Fibroblast of peridontal ligament (primary cell): ENCODE measurements around the gene EXOC5.

Source experiments
- DNase-seq: peaks from one replicate; pipeline ENCODE4 v3.0.0-alpha.2; 2010; ENCODE audit errors: extremely low read depth

EXOC5 gene, protein sequence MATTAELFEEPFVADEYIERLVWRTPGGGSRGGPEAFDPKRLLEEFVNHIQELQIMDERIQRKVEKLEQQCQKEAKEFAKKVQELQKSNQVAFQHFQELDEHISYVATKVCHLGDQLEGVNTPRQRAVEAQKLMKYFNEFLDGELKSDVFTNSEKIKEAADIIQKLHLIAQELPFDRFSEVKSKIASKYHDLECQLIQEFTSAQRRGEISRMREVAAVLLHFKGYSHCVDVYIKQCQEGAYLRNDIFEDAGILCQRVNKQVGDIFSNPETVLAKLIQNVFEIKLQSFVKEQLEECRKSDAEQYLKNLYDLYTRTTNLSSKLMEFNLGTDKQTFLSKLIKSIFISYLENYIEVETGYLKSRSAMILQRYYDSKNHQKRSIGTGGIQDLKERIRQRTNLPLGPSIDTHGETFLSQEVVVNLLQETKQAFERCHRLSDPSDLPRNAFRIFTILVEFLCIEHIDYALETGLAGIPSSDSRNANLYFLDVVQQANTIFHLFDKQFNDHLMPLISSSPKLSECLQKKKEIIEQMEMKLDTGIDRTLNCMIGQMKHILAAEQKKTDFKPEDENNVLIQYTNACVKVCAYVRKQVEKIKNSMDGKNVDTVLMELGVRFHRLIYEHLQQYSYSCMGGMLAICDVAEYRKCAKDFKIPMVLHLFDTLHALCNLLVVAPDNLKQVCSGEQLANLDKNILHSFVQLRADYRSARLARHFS

GRCh38 chr14:57268161-57269069 is at the start of gene EXOC5, which contains the start of gene AP5M1:
Gene EXOC5 (minus strand): TSS chr14:57268905. CDS start chr14:57268648, 257 bp downstream.
Gene AP5M1 (plus strand): TSS chr14:57268971. CDS start chr14:57269315, 344 bp downstream.
- peak; percentile 90 for DNase-seq

DNA sequence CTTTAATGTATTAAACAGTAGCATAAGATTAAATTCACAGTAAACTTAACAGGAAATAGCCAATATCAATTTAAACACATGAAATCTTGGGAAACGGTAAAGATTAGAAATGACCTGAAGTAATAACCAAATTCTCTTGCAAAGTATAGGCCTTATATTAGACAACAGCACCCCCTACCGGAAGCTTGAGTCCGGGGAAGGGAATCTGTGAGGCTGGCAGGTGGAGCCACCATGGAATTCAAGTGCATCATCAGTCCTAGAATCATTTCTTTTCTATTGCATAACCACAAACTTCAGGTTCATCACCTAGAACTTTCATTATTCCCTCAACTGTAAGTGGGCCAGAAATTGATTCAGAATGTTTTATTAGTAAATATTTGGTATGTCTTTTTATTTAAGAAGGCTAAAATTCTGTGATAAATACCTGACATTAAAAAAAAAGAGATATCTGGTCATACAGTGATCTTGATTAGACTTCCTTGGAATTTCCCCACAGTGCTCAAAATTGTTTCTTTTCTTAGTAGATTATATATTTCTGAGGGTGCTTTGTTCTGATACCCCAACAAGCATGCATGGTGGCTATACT is 48.6 kb upstream of the EXOC5 start:
- DNase-seq = peak; percentile 84

DNA sequence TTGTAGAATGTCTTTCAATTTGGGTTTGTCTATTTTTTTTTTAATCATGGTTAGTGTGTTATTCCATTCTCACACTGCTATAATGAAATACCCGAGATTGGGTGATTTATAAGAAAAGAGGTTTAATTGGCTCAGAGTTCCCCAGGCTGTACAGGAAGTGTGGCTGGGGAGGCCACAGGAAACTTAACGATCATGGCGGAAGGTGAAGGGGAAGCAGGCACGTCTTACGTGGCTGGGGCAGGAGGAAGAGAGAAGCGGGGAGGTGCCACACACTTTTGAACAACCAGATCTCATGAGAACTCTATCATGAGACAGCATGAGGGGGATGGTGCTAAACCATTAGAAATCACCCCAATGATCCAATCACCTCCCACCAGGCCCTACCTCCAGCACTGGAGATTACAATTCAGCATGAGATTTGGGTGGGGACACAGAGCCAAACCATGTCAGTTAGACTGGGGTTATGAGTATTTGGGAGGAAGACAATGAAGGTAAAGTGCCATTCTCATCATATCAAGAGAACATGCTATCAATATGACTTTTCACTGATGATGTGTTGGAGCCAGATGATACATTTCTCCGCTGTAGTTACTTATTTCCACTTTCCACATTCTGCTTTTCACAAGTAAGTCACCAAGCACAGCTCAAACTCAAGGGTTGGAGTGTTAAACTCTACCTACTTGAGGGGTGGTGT is 45.8 kb upstream of the EXOC5 start:
- DNase-seq = no peak

- DNase-seq = no peak
These were observed 34.2 kb upstream of the EXOC5 start for GRCh38 chr14:57302883-57303282.

GRCh38 chr14:57299511-57299910 is 30.8 kb upstream of the EXOC5 start:
- no peak for DNase-seq

DNA sequence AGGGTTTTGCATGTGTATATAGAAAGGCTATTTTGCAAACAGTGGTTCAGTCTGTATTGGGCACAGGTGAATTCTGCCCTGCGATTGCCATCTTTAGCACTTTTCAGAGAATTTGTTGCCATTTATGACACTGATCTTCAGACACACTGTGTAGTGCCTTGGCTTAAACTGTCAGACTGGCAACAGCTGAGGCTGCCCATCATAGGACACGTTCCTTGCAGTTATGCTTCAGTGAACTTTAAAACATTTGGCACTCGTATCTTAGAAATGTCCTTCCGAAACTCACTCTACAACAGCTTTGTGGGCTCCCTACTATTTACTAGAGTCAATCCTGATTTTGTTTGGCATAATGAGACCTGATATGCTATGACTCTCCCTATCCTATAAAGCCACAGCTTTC is 29.1 kb upstream of the EXOC5 start:
- DNase-seq = no peak

DNA sequence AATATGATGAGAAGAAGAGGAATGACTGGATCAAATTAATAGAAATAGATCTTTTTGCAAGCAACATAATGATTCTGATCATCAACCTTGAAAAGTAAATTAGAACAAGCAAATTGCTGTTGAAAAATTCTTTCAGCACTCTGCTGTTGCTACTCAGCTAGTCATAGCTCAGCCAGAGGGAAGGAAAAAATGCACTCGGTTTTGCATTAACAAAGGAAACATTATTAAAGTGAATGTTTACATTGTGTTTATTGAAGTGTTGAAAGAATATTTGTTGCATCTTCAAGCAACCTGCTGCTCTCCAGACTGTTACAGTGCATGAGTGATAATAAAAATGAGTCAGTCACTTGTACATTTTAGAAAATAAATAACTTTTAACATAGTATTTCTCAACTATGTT is 26.5 kb upstream of the EXOC5 start:
- DNase-seq = no peak

DNA sequence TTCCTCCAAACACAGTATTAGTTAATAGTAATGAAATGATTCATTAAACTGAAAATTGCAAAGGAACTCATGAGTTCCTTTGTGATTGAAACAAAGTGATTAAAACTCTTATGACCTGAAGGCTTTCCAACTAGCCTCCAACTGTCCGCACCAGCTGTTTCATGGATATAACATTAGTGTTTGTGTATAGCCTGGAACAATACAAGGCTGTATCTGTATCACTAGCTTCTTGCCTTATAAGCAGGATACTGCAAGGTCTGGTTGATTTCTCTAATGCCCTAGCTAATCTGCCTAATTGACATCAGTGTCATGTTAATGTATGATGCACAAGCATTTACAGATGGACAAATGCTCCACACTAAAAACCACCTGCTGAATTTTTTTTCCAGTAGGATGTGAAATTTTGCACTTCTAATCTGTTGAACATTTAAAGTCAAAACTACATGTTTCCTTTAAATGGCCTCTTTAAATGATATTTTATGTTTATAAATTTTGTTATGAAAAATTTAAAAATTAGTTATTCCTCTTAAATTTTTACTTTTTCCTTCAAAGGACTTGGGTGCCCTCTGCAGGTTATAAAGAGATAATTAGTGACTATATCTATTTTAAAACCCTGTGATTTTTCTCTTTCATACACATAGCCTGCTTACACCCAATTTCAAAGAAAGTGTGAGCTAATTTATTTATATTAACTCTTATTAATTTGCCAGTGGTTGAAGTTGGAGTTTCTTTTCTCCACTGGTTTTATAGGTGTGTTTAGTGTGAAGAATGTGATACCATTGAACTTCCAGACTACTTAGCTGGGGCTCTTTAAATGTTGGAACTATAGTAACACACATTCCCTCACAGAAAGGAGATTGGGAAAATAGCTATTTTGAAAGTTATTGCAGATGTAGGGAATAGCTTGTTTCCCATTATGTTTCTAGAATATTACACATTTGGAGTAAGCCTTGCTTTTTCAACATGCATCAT is 25.4 kb upstream of the EXOC5 start:
- DNase-seq = peak; percentile 58

DNA sequence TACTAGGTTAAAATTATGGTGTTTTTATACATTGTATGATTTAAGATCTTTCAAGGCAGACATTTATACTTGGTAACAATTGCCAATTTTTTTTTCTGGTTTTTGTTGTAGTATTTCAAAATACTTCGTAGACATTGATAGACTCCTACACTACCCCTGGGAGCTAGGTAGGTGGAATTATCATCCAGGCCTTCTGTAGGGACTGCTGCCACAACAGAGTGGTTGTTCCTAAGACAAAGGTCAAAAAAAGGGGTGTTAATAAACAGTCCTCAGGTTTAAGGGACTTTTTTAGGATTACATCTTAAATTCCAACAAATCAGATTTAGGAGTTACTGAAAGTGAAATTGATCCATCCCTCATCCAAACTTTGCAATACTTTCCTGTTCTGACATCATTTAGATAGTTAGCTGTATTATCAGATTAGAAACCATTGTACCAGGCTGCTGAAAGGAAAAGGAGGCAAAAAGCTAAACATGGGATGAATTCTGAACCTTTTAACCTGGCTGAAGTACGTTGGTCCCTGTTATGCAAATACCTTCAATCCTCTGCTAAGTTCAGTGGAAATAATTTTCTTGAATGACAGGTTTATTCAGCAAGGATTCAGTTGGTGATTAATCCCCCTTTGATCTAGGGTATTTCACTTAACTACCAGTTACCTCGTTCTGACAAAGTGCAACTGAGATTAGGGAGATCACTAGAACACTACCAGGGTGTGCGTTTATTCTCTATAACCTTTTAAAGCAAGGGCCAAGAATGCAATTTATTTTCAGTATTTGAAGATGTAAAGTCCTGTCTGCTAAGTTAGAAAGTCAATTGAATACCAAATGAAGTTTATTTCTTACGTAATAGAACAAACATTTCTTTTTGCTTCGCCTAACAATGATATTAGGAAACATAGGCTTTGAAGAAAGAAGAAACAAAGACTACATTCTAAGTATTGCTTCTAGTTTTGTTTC is 23.3 kb upstream of the EXOC5 start:
- DNase-seq = no peak

DNA sequence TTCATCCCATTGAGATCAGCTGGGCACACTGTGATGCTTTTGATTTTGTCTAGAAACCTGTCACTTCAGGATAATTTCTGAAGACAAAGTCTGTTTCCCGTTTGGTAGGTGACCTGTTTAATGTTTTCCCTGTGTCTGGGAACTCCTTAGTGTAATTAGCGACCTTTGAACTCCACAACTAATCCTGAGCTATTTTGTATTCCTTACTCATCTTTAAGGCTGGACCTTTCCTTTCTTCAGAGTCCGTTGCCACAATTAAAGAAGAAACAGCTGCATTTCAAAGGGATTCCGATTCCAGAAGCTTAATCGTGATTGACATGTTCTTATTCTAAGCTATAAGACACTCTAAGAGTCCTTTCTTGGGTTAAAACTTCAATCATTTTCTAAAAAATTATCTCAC is 22.0 kb upstream of the EXOC5 start:
- DNase-seq = no peak

DNA sequence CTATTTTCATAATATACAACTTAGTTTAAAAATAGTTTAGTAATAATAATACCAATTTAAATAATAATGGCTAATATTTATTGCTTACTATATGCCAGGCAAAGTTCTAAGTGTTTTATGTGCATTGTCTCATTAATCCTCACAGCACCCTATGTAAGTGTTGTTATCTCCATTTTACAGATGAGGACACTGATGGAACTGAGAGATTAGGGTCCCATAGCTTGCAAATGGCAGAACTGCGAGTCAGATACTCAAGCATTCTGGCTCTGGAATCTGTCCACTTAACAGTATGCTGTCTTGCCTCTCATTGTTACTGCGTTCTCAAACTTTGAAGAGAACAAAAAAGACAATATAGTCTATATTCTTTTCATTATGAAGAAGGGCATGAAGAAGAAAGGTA is 19.0 kb upstream of the EXOC5 start:
- no peak for DNase-seq

GRCh38 chr14:57277062-57277461 is 8.4 kb upstream of the EXOC5 start:
- DNase-seq = no peak

DNA sequence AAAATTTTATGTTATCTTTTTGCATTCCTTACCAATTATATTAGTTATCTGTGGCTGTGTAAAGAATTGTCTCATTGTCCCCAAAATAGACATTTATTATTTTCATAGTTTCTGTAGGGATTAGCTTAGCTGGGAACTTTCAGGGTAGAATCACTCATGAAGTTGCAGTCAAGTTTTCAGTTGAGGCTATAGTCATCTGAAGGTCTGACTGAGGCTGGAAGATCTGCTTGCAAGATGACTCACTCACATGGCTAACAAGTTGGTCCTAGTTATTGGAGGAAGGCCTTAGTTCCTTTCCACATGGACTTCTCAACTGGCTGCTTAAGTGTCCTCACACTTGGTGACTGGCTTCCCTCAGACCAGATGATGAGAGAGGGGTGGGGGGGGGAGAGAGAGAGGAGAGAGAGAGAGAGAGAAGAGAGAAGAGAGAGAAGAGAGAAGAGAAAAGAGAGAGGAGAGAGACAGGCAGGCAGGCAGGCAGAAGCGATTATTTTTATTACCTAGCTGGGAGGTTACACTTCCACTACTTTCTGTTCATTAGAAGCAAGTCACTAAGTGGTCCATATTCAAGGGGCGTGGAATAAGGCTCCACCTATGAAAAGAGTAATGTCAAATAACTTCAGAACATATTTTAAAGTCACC is 6.4 kb upstream of the EXOC5 start:
- DNase-seq = no peak

- no peak for DNase-seq
These were observed 5.8 kb upstream of the EXOC5 start for GRCh38 chr14:57274551-57274950.

DNA sequence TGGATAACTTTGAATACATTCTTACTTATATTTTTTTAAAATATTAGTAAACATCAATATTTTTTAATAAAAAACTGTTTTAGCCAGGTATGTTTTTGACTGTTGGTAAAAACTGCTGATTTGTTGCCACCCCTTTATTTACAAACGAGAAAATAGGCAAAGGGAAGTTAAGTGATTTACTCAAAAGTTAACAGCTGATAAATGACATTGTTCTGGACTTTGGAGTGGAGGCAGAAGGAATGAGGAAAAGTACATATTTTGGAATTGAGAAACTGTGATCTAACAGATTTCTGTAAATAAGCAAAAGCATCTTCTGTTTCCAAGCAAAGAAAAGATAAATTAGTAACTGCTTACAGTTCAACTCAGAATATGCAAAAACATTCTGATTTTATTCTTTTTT is 4.5 kb upstream of the EXOC5 start:
- DNase-seq = no peak

- DNase-seq = peak; percentile 25
These were observed 2.6 kb downstream of the EXOC5 start for GRCh38 chr14:57266065-57266464.

DNA sequence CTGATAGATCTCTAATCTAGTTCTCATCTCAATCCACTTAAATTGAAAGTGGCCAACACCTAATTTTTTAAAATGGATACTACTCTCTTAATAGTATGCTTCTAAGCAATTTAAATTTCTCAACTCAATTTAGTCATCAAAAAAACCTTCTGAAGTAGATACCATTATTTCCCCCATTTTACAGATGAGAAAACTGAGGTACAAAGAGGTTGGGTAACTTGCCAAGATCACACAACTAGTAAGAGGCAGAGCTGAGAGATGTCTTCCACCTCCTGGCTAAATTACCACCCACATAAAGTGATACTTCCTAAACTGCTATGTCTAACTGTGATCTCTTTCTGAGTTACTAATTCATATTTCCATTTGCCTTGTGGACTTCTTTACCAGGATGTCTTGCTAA is 6.6 kb downstream of the EXOC5 start:
- DNase-seq = no peak

- DNase-seq = no peak
These were observed 7.1 kb downstream of the EXOC5 start for GRCh38 chr14:57261604-57262003.
